GM19351 (cell line): ENCODE results near the gene GREM2.

Experiments used
- ATAC-seq: cut with Tn5 transposase; IDR thresholded peaks from one replicate; pipeline ENCODE4 v1.9.1; 2021; ENCODE audit warnings: mild to moderate bottlenecking, moderate library complexity; ENCODE audit not compliant: unreplicated experiment

The GREM2 gene

DNA sequence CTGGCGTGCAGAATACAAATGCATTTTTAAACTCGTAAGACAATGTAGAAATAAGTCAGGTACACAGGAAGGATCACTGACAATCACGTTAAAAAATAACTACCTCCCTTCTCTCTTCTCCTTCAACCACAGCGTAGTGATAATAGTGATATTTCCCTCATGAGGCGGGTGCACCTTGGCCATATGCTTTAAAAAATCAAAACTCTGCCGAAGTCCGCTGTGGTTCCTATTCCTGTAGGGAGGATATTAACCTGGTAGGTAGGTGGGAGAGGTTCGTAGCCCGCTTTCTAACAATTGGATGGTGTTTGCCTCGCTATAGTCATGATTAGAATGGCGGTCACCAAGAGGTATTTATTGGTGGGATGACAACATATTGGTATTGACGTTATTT lies 732 bp downstream of the GREM2 start:
- ATAC-seq, result no peak

DNA sequence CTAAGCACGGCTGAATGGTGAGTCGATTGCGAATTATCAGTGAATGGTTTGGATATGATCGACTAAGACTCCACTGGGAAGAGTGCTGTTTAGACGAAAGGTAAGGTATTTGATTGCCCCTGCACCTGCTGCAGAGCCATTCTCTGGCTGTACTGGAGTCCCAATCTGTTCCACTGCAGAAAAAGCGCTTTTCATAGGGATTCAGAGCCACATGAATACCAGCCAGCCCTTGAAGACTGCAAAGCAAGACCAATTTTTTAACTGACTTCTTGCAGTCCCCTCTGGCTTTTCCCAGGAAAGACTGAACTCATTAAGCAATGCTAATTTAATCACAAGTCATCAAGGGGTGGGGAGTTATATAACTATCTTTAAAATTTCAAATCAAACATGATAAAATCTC lies 1.3 kb downstream of the GREM2 start:
- ATAC-seq, result no peak

DNA sequence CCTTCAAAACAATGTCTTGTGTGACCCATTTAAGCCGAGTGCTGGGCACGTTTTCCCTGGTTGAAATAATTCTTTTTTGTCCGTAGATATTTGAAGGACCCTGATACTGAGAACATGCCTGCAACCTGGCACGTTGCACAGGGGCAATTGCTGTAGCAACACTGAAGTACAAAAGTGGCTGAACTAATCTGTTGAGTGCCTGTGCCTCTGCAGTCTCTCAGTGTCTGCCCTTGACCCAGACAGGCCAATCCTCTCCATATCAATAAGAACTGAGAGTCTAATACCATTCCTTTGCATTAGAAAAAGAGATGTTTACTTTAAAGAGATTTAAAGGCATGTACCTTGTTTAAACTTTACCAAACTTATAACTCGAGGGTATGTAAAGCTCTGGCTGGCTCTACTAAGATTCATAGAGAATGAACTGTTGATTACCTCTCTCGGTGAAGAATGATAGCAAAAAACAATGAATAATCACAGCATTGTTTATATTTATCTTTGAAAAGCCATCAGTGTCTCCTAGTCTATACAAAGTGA lies 2.4 kb downstream of the GREM2 start:
- ATAC-seq, result no peak

DNA sequence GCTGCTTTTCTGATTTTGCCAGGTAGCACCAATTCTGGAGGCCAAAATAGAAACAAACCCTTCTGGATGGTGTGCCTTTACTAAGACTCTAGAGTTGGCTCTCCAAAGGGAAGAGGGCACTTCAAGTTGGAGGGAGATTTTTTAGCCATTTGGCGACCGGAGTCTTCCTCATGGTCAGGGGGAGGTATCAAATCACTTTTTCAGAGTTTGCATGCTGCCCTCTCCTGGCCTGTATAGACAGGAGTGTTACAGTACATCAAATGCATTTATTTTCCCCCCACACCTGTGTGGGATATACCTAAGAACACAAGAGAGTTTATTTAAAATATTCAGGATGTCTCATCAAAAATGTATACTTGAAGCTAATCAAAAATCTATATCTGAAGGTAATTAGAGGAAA lies 3.2 kb downstream of the GREM2 start:
- ATAC-seq, result no peak

DNA sequence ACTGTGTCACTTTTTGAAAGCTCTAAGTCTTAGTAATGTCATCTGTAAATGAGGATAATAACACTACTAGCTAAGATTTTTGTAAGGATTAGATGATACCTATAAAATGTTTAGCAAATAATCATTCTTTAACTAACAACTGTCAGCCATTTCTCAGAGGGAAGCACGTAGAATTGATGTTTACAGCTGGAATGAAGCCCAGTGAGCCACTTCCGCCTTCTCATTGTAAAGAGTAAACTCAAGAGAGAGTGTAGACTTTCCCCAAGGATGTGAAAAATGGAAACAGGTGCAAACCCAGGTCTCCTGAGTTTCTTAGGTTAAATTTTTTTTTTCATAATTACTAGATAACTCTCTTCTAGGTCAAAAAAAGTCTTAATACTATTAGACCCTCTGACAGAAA lies 4.9 kb downstream of the GREM2 start:
- ATAC-seq, result no peak

DNA sequence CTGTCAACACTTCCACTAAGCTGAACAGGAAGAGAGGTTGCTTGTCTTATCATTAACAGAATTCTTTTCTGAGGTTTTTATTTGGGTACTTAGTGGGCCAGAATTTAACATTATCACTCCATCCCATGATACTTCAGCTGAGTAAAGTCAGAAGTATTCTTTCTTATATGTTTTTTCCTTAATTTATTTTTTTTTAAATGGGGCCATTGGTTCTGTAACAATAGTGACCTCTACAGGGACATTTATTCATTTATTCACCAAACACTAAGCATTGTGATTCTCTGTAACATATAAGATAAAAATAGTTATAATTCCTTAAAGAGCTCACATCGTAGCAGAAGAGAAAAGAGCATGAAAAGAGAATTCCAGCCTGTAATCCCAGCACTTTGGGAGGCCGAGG lies 9.8 kb downstream of the GREM2 start:
- ATAC-seq, result no peak

DNA sequence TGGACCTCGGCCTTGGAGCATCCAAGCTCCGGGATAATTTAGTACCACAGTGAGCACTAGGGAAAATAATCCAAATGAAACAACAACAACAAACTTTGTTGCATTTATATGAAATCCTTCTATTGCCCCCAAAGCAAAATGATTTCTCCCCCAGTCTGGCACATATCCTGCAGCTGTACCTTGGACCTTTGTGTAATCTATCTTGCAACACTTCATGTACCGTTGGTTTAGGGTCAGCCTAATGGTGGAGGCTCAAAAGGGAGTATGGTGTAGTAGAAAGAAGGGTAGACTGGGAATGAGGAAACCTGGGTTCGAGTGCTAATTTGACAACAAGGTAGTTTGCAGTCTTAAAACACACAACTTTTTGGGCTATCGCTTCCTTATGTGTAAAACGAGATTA lies 12.1 kb downstream of the GREM2 start:
- ATAC-seq, result no peak

DNA sequence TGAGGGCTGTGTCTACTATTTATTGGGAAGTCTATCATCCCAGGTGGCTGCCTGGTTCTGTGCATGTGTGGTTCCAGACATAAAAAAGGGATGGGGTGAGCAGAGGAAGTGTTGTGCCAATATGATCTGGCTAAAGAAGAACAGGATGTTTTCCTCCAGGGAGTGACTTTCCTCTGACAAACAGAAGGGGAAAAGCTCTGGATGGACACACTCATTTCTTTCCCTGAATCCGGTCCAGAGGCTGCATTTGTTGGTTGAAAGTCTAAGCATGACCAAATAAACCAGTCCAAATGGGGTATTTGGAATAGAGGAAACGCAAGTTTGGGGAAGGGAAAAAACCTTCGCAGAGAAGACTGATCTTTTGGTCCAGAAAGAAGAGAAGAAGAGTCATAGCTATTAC lies 12.7 kb downstream of the GREM2 start:
- ATAC-seq, result no peak

DNA sequence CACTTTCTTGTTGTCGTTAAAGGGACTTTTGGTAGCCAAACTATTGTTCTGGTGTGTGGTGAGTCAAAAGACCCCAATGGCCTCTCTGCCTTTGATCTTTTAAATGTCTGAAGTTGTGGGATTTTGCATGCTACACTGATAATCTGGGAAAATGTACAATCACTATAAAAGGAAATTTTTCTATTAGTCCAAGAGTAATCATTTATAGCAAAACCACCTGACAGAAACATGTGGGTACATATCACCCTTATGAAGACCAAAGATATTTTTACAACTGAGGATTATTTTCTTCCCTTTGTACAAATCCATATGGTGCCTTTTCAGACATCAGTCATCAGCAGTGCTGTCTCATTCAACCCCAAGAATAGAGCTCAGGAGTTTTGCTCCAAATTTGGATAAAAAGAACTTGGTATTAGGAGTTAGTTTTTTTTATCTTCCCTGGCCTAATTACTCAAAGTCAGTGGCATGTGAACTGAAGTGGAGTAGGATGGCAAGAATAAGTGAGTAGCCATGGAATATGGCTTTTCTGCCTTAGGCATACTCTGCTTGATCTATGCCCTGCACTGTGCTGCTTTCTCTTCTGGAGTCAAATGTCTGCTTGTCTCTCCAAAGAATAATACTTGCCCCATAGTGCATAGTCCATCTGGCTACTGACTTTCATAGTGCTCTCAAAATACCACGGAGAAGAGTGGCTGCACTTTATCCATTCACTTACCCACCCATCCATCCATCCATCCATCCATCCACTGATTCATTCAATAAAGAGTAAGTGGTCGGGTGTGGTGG lies 13.5 kb downstream of the GREM2 start:
- ATAC-seq, result no peak

DNA sequence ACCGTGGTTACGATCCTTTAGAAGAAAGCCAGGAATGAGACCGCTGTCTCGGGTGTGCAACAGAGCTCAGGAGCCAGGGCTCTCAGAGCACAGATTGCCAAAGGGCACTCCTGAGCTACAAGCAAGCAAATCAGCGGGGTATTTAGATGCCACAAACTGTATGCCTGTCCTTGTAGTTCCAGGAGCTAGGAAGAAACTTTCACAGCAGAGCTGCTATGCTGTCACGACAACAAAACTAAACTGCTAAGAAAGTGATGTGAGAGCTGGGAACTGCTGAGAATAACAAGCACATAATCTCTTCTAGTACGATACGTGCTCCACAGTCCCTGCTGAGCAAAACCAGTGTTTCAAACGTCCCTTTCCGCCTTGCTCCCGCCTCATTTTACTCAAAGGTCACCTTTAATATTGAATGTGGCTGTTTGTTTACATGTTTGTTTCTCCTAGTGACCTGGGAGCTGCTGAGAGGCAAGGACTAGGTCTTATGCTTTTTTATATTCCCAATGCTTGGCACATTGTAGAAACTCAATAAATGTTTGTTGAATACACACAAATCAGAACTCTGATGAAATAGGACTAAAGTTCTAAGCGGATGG lies 14.7 kb downstream of the GREM2 start:
- ATAC-seq, result no peak

DNA sequence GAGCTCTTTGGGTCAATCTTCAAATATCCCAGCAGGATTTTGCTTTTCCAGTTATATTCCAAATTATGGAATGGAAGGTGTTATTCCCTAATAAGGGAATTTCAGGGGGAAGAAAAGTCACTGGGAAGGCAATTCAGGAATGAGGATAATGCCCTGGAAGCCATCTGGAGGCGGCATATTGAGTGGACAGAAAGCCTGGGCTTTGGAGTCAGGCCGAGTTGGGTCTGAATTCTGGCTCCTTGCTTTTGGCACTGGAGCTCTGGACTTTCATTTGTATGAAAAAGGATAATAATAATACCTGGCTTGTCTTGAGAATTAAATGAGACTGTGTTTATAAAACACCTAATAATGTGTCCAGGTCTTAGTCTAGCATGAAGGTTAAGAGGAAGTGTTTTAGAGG lies 16.5 kb downstream of the GREM2 start:
- ATAC-seq, result no peak

DNA sequence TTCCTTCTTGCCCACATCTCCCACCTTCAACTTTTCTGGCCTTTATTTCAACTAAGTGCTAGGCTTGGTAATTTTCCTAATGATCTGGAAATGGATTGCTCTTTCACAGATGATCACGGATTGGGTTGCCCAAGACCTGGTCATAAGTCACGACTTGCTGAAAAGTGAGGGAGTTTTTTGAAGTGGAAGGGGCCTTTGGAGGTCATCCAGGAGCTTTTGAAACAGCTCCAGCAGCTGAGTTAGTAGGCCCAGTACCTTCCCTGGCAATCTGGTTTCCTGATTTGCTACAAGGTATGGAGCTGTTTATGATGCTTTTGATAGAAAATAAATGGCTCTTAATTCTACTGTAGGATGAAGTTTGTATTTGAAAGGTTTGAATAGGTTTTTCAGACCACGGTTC lies 20.4 kb downstream of the GREM2 start:
- no peak for ATAC-seq

DNA sequence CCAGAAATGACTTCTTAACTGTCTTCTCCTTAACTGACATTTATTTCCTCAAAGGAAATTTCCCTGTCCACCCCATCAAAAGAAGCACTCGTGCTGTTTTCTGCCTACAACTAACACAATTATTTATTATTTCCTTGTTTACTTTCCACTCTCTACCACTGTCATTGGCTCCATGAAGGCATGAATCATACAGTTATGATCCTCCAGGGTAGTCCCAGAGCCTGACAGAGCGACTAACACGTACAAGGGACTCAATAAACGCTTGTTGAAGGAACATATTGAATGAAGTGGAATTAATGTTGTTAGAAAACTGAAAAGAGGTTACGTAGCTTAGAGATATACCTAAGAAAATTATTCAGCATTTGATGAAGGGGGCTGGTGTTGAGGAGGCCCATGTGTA lies 20.9 kb downstream of the GREM2 start:
- ATAC-seq, result no peak

DNA sequence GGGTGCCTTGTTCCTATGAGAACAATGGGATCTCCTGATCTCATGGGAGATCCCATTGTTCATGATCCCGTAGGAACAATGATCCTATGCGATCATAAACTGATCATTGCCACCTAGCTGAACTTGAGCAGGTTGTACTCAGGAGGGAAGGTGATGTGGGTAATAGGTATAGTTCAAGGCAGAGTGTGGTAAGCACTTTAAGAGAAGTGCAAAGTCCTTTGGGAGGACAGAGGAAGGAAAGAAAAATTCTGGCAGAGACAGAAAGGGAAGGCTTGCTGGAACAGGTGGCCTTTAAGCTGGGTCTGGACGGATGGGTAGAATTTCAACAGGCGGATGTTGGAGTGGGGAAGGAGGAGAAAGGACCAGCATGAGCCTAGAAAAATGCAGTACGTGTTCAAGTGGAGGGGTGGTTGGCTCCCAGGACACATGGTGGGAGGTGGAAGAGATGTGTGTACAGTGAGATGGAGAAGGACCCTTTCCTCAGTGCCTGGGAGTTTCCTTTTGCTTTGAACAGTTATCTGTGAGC lies 22.3 kb downstream of the GREM2 start:
- no peak for ATAC-seq

DNA sequence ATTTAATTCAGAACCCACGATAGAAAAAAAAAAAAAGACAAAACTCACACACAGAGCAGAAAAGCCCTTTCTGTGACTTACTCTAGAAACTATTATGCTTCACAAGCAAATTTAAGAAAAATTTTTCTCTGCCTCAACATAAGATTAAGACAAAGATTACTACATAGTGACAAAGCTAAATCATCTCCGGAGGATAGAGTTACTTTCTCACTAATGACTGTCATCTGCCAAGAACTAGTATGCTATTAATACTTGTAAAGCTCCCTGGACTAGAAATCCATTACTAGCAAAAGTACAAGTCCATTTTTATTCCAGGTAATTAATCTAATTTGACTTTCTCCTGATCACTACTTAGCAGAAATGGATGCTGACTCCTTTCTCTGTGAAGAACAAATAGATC lies 25.9 kb downstream of the GREM2 start:
- ATAC-seq, result no peak

DNA sequence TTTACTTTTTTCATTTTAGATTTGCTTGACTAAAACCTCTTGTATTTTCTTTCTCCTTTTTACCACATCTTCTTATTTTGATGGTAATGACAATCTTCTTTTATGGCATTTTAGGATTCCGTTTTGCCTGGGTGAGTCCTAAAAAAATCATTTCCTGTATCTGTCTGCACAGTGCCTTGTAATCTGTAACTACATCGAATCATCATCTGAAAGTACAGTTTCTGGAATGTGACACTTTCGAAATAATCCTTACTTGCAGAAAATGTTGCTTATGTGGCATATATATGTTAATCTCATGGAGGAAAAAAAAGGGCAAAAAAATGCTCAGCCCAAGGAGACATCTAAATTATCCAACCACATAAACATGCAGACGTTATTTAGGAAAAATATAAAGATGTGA lies 29.0 kb downstream of the GREM2 start:
- ATAC-seq, result no peak

DNA sequence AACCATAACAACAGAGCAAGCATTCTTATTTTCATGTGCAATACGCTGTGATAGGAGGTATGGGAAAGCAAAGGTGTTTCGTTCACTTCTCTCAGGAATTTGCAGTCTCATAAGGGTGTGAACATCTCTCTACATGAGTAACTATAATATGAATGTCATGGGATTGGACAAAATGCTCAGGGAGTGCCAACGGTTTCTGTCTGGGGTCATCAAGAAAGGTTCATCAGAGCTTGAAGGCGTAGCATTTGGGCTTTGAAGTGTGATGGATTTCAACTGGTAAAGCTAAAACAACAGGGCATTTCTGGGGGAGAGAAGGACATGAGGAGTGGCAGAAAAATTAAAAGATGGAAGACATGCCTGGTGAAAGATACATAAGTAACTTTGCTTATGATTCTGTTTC lies 32.4 kb downstream of the GREM2 start:
- no peak for ATAC-seq

DNA sequence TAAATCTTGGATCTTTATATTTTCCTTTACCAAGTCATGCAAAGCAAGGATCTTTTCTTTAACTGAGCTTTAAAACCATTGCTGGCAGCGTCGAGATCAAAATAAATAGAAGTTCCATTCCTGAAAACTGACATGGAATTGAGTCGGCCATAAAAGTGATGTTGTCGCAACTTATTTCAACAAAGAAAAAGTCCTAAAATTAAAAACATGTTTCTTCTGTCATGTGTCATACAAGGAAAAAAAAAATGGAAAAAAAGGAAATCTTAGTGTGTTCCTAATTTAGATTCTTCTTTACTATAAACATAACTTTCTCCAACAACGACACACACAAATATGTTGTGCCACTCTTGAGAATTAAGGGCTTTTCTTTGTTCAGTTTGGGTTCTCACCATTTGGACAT lies 34.9 kb downstream of the GREM2 start:
- ATAC-seq, result no peak

DNA sequence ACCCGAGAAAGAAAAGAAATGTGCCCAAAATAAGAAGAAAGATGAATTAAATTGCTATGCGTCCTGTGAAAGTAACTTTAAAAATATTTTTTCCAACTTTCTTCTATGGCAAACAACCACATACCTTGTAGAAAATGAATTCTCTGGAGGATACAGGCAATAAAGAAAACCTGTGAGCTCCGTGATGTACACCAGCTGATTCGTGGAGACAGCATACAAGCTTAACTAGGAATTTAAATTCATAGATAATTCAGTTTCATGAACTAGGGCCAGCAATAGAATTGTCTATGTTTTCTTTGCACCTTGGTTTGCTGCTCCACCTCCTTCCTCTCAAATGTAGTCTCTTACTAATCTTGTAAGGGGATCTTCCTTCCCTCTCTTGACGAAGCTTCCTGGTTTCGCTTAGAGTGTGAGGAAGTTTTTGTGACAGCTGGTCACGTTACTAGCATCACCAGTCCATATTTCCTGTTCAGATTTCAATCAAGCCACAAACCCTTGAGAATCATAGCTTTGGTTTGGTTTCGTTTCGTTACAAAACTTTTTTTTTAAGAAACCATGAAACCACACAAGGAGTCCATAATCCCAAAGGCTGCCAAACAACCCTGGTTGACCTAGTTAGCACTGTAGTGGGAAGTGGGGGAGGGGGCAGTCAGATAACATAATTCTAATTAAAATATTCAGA lies 35.8 kb downstream of the GREM2 start:
- ATAC-seq, result no peak

DNA sequence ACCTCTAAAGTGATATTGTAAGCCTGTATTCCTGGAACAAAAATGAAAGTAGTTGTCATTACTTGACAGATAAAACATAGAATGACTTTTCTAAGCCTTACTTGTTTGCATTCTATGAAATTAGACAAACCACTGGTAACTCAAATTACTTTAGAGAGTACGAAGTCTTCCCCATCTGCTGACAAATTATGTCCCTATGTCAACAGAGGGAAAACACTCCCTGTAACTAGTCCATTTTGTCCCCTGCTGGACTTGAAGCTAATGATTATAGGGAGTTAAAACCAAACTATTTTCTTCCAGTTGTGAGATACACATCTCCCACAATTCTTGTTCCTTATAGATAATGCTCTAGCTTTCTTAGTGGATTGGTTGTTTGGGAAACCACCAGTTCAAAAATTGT lies 39.6 kb downstream of the GREM2 start:
- no peak for ATAC-seq

DNA sequence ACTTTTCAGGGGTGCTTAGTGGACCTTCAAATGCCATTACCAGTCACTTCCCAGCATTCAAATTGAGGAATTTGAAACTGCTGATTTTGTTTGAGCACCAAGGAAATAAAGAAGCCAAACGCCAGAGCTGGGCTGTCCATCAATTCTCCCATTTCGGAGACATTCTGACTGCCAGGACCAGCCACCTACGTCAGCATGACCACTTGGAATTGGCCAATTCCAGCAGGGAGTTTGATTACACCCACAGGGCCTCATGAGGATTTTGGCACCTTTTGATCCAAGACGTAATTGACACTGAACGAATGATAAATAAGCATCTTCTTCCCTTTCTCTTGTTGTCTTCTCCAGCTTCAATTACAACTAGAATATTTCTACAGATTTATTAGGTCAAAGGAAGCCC lies 40.2 kb downstream of the GREM2 start:
- ATAC-seq, result no peak

DNA sequence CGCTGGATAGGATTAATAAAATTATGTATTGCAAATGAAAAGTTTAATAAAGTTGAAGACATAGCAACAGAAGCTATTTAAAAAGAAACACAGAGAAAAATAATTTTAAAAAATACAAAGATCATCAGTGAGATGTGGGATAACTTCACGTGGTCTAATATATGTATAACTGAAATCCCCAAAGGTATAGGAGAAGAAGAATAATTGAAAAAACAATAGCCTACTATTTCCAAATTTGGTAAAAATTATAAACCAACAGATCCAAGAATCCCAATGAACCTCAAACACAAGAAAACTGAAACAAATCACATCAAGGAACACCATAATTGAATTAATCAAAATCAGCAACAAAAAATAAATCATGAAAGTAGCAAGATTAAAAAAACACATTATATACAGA lies 44.9 kb downstream of the GREM2 start:
- no peak for ATAC-seq
